ENCODE results near the gene AUNIP. TPM values are rescaled to one million over a fixed set of nuclear protein-coding genes. Genes with fewer than 3 reads are reported as not detected.

Gene AUNIP
- total RNA-seq, 1 experiment from 2014 or later = 22.2 TPM

- Mint-ChIP-seq H3K4me3 (no peak overlapping the region), H3K27me3 (ENCODE audit: low read depth) (peaks cover 37% of the 10 kb centered on the region), H3K9me3 (no peaks in the 10 kb centered on the region), H3K4me1 (peaks cover 13% of the 10 kb centered on the region in 2 experiments), H3K27ac (no peak overlapping the region), H3K36me3 (ENCODE audit: insufficient read depth in 1 of 3, low read depth in 3 of 3) (no peaks in the 10 kb centered on the region; a peak in 2 of 7 replicates)
- Histone ChIP-seq H3K18ac (ENCODE audit: insufficient read length, low read depth, low read length) (no peak overlapping the region), H4K8ac (replicated peaks; ENCODE audit: insufficient read length, low read depth, low read length) (no peak overlapping the region), H3K9ac (ENCODE audit: extremely low read depth, insufficient read length, low read length) (no peak overlapping the region), H3K4me2 (ENCODE audit: insufficient read depth, insufficient read length, low read length) (no peak overlapping the region), H4K5ac (ENCODE audit: insufficient read length, low read depth, low read length) (no peak overlapping the region), H2BK20ac (ENCODE audit: low read depth, low read length, poor library complexity, severe bottlenecking) (no peak overlapping the region), H3K23me2 (ENCODE audit: insufficient read length, low read depth, low read length, poor library complexity, severe bottlenecking) (peaks cover 7% of the 10 kb centered on the region), H3K79me2 (ENCODE audit: insufficient read depth, low read length) (no peaks in the 10 kb centered on the region), H2BK120ac (ENCODE audit: low read depth, low read length, poor library complexity, severe bottlenecking) (no peak overlapping the region), H3K27me3 (ENCODE audit: insufficient read depth, low read length) (no peaks in the 10 kb centered on the region; the same call in 1 of the 2 replicates), H2BK12ac (ENCODE audit: insufficient read length, low read depth, low read length) (no peak overlapping the region), H3K79me1 (ENCODE audit: insufficient read depth, low read depth, low read length, poor library complexity, severe bottlenecking) (no peaks in the 10 kb centered on the region), H2AFZ (ENCODE audit: low read length) (no peak overlapping the region), H2AK5ac (ENCODE audit: insufficient read length, low read length) (no peak overlapping the region), H4K91ac (ENCODE audit: insufficient read length, low read depth, low read length) (no peak overlapping the region), H3K4me1 (ENCODE audit: insufficient read depth, low read length) (no peaks in the 10 kb centered on the region; the same call in 1 of the 2 replicates), H3K27ac (ENCODE audit: insufficient read length, low read depth, low read length) (no peak overlapping the region), H3K4ac (ENCODE audit: low read depth, low read length) (no peak overlapping the region), H3T11ph (ENCODE audit: low read length) (no peak overlapping the region), H2BK5ac (ENCODE audit: insufficient read length, low read length) (no peak overlapping the region), H3K9me3 (ENCODE audit: control insufficient read depth, low read depth, low read length) (no peaks in the 10 kb centered on the region), H3K23ac (ENCODE audit: insufficient read length, low read depth, low read length) (no peak overlapping the region), H3K14ac (ENCODE audit: insufficient read depth, low read length) (no peak overlapping the region; the same call in 1 of the 2 replicates), H4K20me1 (ENCODE audit: control insufficient read depth, insufficient read depth, insufficient read length) (no peaks in the 10 kb centered on the region), H2BK15ac (ENCODE audit: low read depth, low read length) (no peak overlapping the region), H3K56ac (ENCODE audit: insufficient read length, low read depth, low read length) (no peak overlapping the region)
- WGBS (ENCODE audit: extremely low coverage, insufficient read length, low lambda C conversion rate) = no CpG with 5 or more reads among the region's 2 CpGs
- DNase-seq = no peak
- no peak for TF ChIP-seq CTCF (conservative IDR thresholded peaks at IDR 0.05)
Measured at GRCh38 chr1:25879675-25880074, 20.4 kb upstream of the AUNIP start.

Data from H9 (cell line).